GM12878 (cell line): Measurements from ENCODE around the gene AFF2. TPM values are rescaled to one million over a fixed set of nuclear protein-coding genes. Genes with fewer than 3 reads are reported as not detected.

Experiments
- ATAC-seq: fragments of 200-7000 bp; cut with Tn5 transposase; 3 replicates; pipeline ENCODE4 v1.9.1; 2020; ENCODE audit warnings: mild to moderate bottlenecking, moderate library complexity
- BruUV-seq: library from RNA; stranded (reverse); fragments of 400-500 nt; replicated peaks from 2 replicates; lab custom pipeline; 2021; lab: Mats Ljungman, UMichigan
- CTCF ChIA-PET: fragments of 300-600 bp; sonication (Branson Sonifier 250); formaldehyde crosslinking; extraction: SDS; loops from one replicate; lab custom pipeline; 2021; ENCODE audit warnings: inconsistent platforms; lab: Yijun Ruan, JAX
- POLR2A ChIA-PET: fragments of 350-600 bp; formaldehyde crosslinking; extraction: SDS; loops from one replicate; lab custom pipeline; 2021; ENCODE audit warnings: inconsistent platforms; lab: Charles Lee
- RAD21 ChIA-PET: fragments of 300-600 bp; sonication (Branson Sonifier 250); formaldehyde crosslinking; loops from one replicate; lab custom pipeline; 2023; ENCODE audit warnings: antibody characterized with exemption; ENCODE audit not compliant: unreplicated experiment; lab: Charles Lee
- SMC1A ChIA-PET: fragments of 300-600 bp; sonication (Branson Sonifier 250); formaldehyde crosslinking; loops from one replicate; lab custom pipeline; 2023; ENCODE audit not compliant: unreplicated experiment, uncharacterized antibody; lab: Charles Lee
- DNase-seq: peaks from one replicate; pipeline ENCODE4 v3.0.0-alpha.2; 2011; ENCODE audit warnings: low read depth, low spot score
- FAIRE-seq: peaks from 3 replicates; lab custom pipeline; 2011; peaks lifted over from hg19 to GRCh38; lab: Jason Lieb, UNC
- H2AFZ ChIP-seq: 2 replicates; pipeline ENCODE4 v1.6.0; 2011; ENCODE audit warnings: low read depth, low read length, control low read depth; ENCODE audit not compliant: control insufficient read depth
- H3K27ac ChIP-seq: 2 replicates; pipeline ENCODE4 v1.5.1; 2011; ENCODE audit warnings: control low read depth; ENCODE audit not compliant: control insufficient read depth, insufficient read depth
- H3K27me3 ChIP-seq, 2 experiments: replicated peaks in 1 of 2; 2 replicates each; pipeline versions ENCODE4 v1.6.0 to v1.6.1; 2011; ENCODE audit warnings: low read length in 1 of 2; ENCODE audit not compliant: control insufficient read depth in 2 of 2, insufficient read depth in 2 of 2
- H3K36me3 ChIP-seq, 2 experiments: 2 replicates each; pipeline ENCODE4 v1.5.1; 2011; ENCODE audit warnings: low read length in 1 of 2; ENCODE audit not compliant: control insufficient read depth in 2 of 2, insufficient read depth in 2 of 2
- H3K4me1 ChIP-seq: 2 replicates; pipeline ENCODE4 v1.6.1; 2011; ENCODE audit warnings: mild to moderate bottlenecking, low read length, moderate library complexity, mixed read lengths; ENCODE audit not compliant: control insufficient read depth, insufficient read depth
- H3K4me2 ChIP-seq: 2 replicates; pipeline ENCODE4 v1.6.0; 2011; ENCODE audit warnings: control low read depth; ENCODE audit not compliant: control insufficient read depth, insufficient read depth
- H3K4me3 ChIP-seq: fragments of 200-600 bp; sonication (generic); 2 replicates; pipeline ENCODE4 v1.5.1; 2016
- H3K79me2 ChIP-seq: 2 replicates; pipeline ENCODE4 v1.6.0; 2011; ENCODE audit warnings: low read length; ENCODE audit not compliant: control insufficient read depth, insufficient read depth
- H3K9ac ChIP-seq: 2 replicates; pipeline ENCODE4 v1.8.0; 2011; ENCODE audit warnings: low read length, control low read depth, mixed read lengths; ENCODE audit not compliant: control insufficient read depth, insufficient read depth
- H3K9me3 ChIP-seq: replicated peaks from 3 replicates; pipeline ENCODE4 v1.5.1; 2011; ENCODE audit warnings: mild to moderate bottlenecking, low read length; ENCODE audit not compliant: control insufficient read depth, insufficient read depth
- H4K20me1 ChIP-seq: 2 replicates; pipeline ENCODE4 v1.6.0; 2011; ENCODE audit not compliant: control insufficient read depth, insufficient read depth
- CBX3 ChIP-seq: fragments of 200-600 bp; sonication (generic); IDR thresholded peaks from 2 replicates; pipeline ENCODE4 v1.6.1; 2016; ENCODE audit warnings: low read depth, borderline replicate concordance
- CTCF ChIP-seq, 3 experiments: IDR thresholded peaks in 2 of 3; conservative IDR thresholded peaks in 1 of 3; 2 replicates each; pipeline ENCODE4 v1.5.1; 2011; ENCODE audit warnings: low read depth in 3 of 3, low read length in 3 of 3, mild to moderate bottlenecking in 3 of 3, control low read depth in 2 of 3, moderate library complexity in 2 of 3, inconsistent platforms in 1 of 3, mixed read lengths in 1 of 3; ENCODE audit not compliant: control insufficient read depth in 2 of 3, insufficient read depth in 1 of 3; ENCODE audit errors: extremely low read depth in 1 of 3
- E2F4 ChIP-seq: IDR thresholded peaks from 2 replicates; pipeline ENCODE4 v1.6.1; 2012; ENCODE audit warnings: low read depth, low read length, improper control_type of control experiment
- GABPA ChIP-seq: IDR thresholded peaks from 2 replicates; pipeline ENCODE4 v1.6.1; 2014; ENCODE audit warnings: antibody characterized with exemption, low read depth, mild to moderate bottlenecking, inconsistent platforms
- JUNB ChIP-seq: IDR thresholded peaks from 2 replicates; pipeline ENCODE4 v1.6.1; 2016; ENCODE audit warnings: antibody characterized with exemption, mild to moderate bottlenecking
- KLF5 ChIP-seq: fragments of 450-650 bp; IDR thresholded peaks from 2 replicates; pipeline ENCODE4 v1.6.1; 2014; ENCODE audit warnings: mild to moderate bottlenecking; ENCODE audit not compliant: partially characterized antibody
- NFYB ChIP-seq: IDR thresholded peaks from 2 replicates; pipeline ENCODE4 v1.6.1; 2011; ENCODE audit warnings: low read depth, mild to moderate bottlenecking, low read length, improper control_type of control experiment, moderate library complexity; ENCODE audit not compliant: insufficient read depth
- NR2F1 ChIP-seq: fragments of 450-650 bp; conservative IDR thresholded peaks from 2 replicates; pipeline ENCODE4 v1.6.1; 2017; ENCODE audit warnings: mild to moderate bottlenecking
- NRF1 ChIP-seq: conservative IDR thresholded peaks from 2 replicates; pipeline ENCODE4 v1.6.1; 2011; ENCODE audit warnings: mild to moderate bottlenecking, low read depth, low read length, improper control_type of control experiment
- POLR2A ChIP-seq: IDR thresholded peaks from 2 replicates; pipeline ENCODE4 v1.6.1; 2011; ENCODE audit warnings: low read depth, mild to moderate bottlenecking, low read length
- PRDM15 ChIP-seq: fragments of 450-650 bp; formaldehyde crosslinking; IDR thresholded peaks from 2 replicates; pipeline ENCODE4 v1.4.0; 2020; ENCODE audit warnings: mild to moderate bottlenecking, moderate library complexity
- RAD51 ChIP-seq: fragments of 450-650 bp; IDR thresholded peaks from 2 replicates; pipeline ENCODE4 v1.6.1; 2016; ENCODE audit warnings: moderate library complexity, mild to moderate bottlenecking, inconsistent platforms
- RELA ChIP-seq: fragments of 450-650 bp; IDR thresholded peaks from 2 replicates; pipeline ENCODE4 v1.8.0; 2014; ENCODE audit warnings: borderline replicate concordance; ENCODE audit not compliant: partially characterized antibody
- RELB ChIP-seq: fragments of 450-650 bp; IDR thresholded peaks from 2 replicates; pipeline ENCODE4 v1.6.1; 2017; ENCODE audit warnings: low read depth, mild to moderate bottlenecking, moderate library complexity
- RUNX3 ChIP-seq: IDR thresholded peaks from 2 replicates; pipeline ENCODE4 v1.6.1; 2012; ENCODE audit warnings: low read length, inconsistent platforms
- ZBED1 ChIP-seq: IDR thresholded peaks from 2 replicates; pipeline ENCODE4 v1.6.1; 2016; ENCODE audit warnings: borderline replicate concordance
- WGBS: methylation state at CpG from one replicate; pipeline ENCODE4 v1.1.6; 2016; ENCODE audit warnings: low lambda C conversion rate; ENCODE audit not compliant: insufficient replicate concordance, insufficient coverage; ENCODE audit errors: missing lambda C conversion rate; 5-methylcytosine and 5-hydroxymethylcytosine counted together
- in situ Hi-C: fragments of 300-500 bp; cut with MboI; formaldehyde crosslinking; loops from 9 replicates; pipeline ENCODE4 v1.14.3; 2018; ENCODE audit warnings: mixed read lengths
- intact Hi-C: fragments of 100-400 bp; cut with micrococcal nuclease; formaldehyde crosslinking; loops from one replicate; pipeline ENCODE4 v1.14.2; 2022; ENCODE audit not compliant: unreplicated experiment
- polyA plus RNA-seq, 11 experiments: library from polyadenylated mRNA; depleted of rRNA in 4 of 11; unstranded in 6 of 11; stranded (reverse) in 5 of 11; fragments of >200 nt; fragmentation: Nextera tagmentation in 4 of 11; fragmentation: Illumina TruSeq in 1 of 11; extraction: Ambion mirVana in 4 of 11; extraction: Trizol in 1 of 11; gene quantifications; 1 replicate in 1 of 11; 2 replicates in 10 of 11; pipeline versions ENCODE4 v1.2.1 to v1.2.3, GENCODE V29; 2011 to 2016; ENCODE audit warnings: inconsistent platforms in 2 of 11, missing spikeins in 2 of 11, low read depth in 1 of 11
- total RNA-seq, 4 experiments: library from RNA; depleted of rRNA in 3 of 4; stranded (reverse); fragments of >200 nt in 3 of 4; fragmentation: Illumina TruSeq in 1 of 4; extraction: Trizol in 1 of 4; gene quantifications; 2 replicates each; pipeline versions ENCODE4 v1.2.1 to v1.2.3, GENCODE V29; 2013 to 2021

Gene AFF2
- total and polyA plus RNA-seq, 10 of the 15 experiments (the other 5 are each of a cell fraction or from before 2014, with no cell fraction given) = under 0.01 to 0.03 TPM; not detected in 8

- no peak for TF ChIP-seq RELA
- TF ChIP-seq NFYB = no peak
- TF ChIP-seq KLF5 = no peak
- TF ChIP-seq GABPA = no peak
- no peak for TF ChIP-seq RUNX3
- TF ChIP-seq CTCF (IDR thresholded peaks at IDR 0.05 in 2 of 3, conservative IDR thresholded peaks at IDR 0.05 in 1 of 3; ENCODE audit: control insufficient read depth in 2 of 3, extremely low read depth in 1 of 3, insufficient read depth in 1 of 3, low read depth in 3 of 3, low read length in 3 of 3) = no peak
- no peak for TF ChIP-seq E2F4
- TF ChIP-seq RAD51 = no peak
Observed at GRCh38 chrX:148632444-148632843, 132.0 kb downstream of the AFF2 start (continued).

- POLR2A ChIA-PET = no interaction called here
- Histone ChIP-seq H3K79me2 (no peaks in the 10 kb centered on the region), H3K36me3 (no peaks in the 10 kb centered on the region), H3K4me2 (no peak overlapping the region), H3K4me3 (no peak overlapping the region), H3K9me3 (no peaks in the 10 kb centered on the region), H3K27me3 (no peaks in the 10 kb centered on the region), H3K27ac (no peak overlapping the region), H3K4me1 (no peaks in the 10 kb centered on the region), H3K9ac (no peak overlapping the region), H2AFZ (no peak overlapping the region), H4K20me1 (no peaks in the 10 kb centered on the region)
- CTCF ChIA-PET = no interaction called here
- intact Hi-C loops (no loop called here), in situ Hi-C loops (no loop called here)
- DNase-seq (no peak), FAIRE-seq (no peak), ATAC-seq (no peak)
- WGBS = 16% methylated on average over 7 of the region's 7 CpGs
- RAD21 ChIA-PET = no interaction called here
- SMC1A ChIA-PET = no interaction called here
- BruUV-seq = no TSS peak
- TF ChIP-seq POLR2A (no peak), NR2F1 (no peak), ZBED1 (no peak), PRDM15 (CRISPR knock-in tag) (no peak), GABPA (no peak), RELB (no peak), JUNB (no peak), NRF1 (no peak), CBX3 (no peak)
Observed at GRCh38 chrX:148633218-148633908, 132.9 kb downstream of the AFF2 start.
